GM23338 (cell line): Measurements from ENCODE around the gene MAP4K1.

Experiments used
- CREB1 ChIP-seq: fragments of 250-450 bp; sonication (Bioruptor Pico); IDR thresholded peaks from 2 replicates; pipeline ENCODE4 v1.5.0; 2020; ENCODE audit warnings: low read depth, mild to moderate bottlenecking, moderate library complexity
- ETS1 ChIP-seq: IDR thresholded peaks from 2 replicates; pipeline ENCODE4 v1.6.1; 2016; ENCODE audit warnings: antibody characterized with exemption
- EZH2 ChIP-seq: fragments of 200-600 bp; sonication (generic); IDR thresholded peaks from one replicate; pipeline ENCODE4 v1.8.0; 2017; ENCODE audit warnings: antibody characterized with exemption, mild to moderate bottlenecking, low read depth; ENCODE audit not compliant: unreplicated experiment
- EZH2phosphoT487 ChIP-seq: fragments of 200-600 bp; sonication (generic); IDR thresholded peaks from one replicate; pipeline ENCODE4 v1.8.1; 2018; ENCODE audit warnings: antibody characterized with exemption; ENCODE audit not compliant: unreplicated experiment
- JUNB ChIP-seq: IDR thresholded peaks from one replicate; pipeline ENCODE4 v1.6.1; 2016; ENCODE audit warnings: antibody characterized with exemption; ENCODE audit not compliant: unreplicated experiment
- NANOG ChIP-seq: IDR thresholded peaks from 2 replicates; pipeline ENCODE4 v1.6.1; 2016; ENCODE audit warnings: antibody characterized with exemption, borderline replicate concordance
- POLR2AphosphoS5 ChIP-seq: IDR thresholded peaks from 2 replicates; pipeline ENCODE4 v1.6.1; 2016; ENCODE audit warnings: antibody characterized with exemption, low read depth
- STAT1 ChIP-seq: IDR thresholded peaks from one replicate; pipeline ENCODE4 v1.6.1; 2016; ENCODE audit warnings: antibody characterized with exemption; ENCODE audit not compliant: unreplicated experiment
- ZNF462 ChIP-seq: fragments of 250-450 bp; sonication (Bioruptor Pico); IDR thresholded peaks from 2 replicates; pipeline ENCODE4 v1.5.0; 2020; ENCODE audit warnings: mild to moderate bottlenecking, moderate library complexity
- TF ChIP-seq, protein P1 (sequence below), 2 experiments: fragments of 200-600 bp in 1 of 2; sonication (generic) in 1 of 2; conservative IDR thresholded peaks; 2 replicates each; pipeline versions ENCODE4 v1.5.1 to v1.6.1; 2016 to 2017; ENCODE audit warnings: antibody characterized with exemption in 2 of 2, low read depth in 2 of 2, mild to moderate bottlenecking in 2 of 2, moderate library complexity in 1 of 2
- TF ChIP-seq, protein P2 (sequence below): IDR thresholded peaks from one replicate; pipeline ENCODE4 v1.6.1; 2018; ENCODE audit warnings: antibody characterized with exemption; ENCODE audit not compliant: unreplicated experiment

DNA sequence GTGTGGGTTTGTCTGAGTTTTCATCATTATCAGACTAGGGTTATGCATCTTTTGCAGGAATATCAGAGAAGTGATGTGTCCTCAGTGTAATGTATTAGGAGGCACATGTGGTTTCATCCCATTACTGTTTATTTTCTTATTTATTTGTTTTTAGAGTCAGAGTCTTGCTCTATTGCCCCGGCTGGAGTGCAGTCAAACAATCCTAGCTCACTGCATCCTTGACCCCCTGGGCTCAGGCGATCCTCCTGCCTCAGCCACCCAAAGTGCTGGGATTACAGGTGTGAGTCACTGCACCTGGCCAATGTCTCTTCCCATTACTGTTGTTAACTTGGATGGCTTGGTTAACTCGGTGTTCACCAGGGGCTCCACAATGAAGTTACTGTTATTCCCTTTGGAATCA, 67.4 kb downstream of the MAP4K1 start:
- TF ChIP-seq, protein P1, sequence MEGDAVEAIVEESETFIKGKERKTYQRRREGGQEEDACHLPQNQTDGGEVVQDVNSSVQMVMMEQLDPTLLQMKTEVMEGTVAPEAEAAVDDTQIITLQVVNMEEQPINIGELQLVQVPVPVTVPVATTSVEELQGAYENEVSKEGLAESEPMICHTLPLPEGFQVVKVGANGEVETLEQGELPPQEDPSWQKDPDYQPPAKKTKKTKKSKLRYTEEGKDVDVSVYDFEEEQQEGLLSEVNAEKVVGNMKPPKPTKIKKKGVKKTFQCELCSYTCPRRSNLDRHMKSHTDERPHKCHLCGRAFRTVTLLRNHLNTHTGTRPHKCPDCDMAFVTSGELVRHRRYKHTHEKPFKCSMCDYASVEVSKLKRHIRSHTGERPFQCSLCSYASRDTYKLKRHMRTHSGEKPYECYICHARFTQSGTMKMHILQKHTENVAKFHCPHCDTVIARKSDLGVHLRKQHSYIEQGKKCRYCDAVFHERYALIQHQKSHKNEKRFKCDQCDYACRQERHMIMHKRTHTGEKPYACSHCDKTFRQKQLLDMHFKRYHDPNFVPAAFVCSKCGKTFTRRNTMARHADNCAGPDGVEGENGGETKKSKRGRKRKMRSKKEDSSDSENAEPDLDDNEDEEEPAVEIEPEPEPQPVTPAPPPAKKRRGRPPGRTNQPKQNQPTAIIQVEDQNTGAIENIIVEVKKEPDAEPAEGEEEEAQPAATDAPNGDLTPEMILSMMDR (conservative IDR thresholded peaks at IDR 0.05; ENCODE audit: low read depth in 2 of 2), result no peak
- TF ChIP-seq EZH2 (no peak), POLR2AphosphoS5 (no peak), ETS1 (no peak), EZH2phosphoT487 (no peak), NANOG (no peak), JUNB (no peak), CREB1 (CRISPR knock-in tag) (no peak), ZNF462 (CRISPR knock-in tag) (no peak), STAT1 (no peak)
- TF ChIP-seq, protein P2, sequence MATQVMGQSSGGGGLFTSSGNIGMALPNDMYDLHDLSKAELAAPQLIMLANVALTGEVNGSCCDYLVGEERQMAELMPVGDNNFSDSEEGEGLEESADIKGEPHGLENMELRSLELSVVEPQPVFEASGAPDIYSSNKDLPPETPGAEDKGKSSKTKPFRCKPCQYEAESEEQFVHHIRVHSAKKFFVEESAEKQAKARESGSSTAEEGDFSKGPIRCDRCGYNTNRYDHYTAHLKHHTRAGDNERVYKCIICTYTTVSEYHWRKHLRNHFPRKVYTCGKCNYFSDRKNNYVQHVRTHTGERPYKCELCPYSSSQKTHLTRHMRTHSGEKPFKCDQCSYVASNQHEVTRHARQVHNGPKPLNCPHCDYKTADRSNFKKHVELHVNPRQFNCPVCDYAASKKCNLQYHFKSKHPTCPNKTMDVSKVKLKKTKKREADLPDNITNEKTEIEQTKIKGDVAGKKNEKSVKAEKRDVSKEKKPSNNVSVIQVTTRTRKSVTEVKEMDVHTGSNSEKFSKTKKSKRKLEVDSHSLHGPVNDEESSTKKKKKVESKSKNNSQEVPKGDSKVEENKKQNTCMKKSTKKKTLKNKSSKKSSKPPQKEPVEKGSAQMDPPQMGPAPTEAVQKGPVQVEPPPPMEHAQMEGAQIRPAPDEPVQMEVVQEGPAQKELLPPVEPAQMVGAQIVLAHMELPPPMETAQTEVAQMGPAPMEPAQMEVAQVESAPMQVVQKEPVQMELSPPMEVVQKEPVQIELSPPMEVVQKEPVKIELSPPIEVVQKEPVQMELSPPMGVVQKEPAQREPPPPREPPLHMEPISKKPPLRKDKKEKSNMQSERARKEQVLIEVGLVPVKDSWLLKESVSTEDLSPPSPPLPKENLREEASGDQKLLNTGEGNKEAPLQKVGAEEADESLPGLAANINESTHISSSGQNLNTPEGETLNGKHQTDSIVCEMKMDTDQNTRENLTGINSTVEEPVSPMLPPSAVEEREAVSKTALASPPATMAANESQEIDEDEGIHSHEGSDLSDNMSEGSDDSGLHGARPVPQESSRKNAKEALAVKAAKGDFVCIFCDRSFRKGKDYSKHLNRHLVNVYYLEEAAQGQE, result no peak
